ENCODE results near the gene BCL2L1.
A peak's percentile ranks its signal among the peaks of the same experiment; 100 is the strongest.

Gene BCL2L1

GRCh38 chr20:31681128-31681727, 41.4 kb downstream of the BCL2L1 start:
- no peak overlapping the region for H3K4me3 ChIP-seq
- TF ChIP-seq CTCF (IDR thresholded peaks at IDR 0.05), result no peak
- H3K27ac ChIP-seq, result peak overlapping the region in 1 of 2 donors; percentile 82
- DNase-seq (ENCODE audit: low spot score), result no peak

DNA sequence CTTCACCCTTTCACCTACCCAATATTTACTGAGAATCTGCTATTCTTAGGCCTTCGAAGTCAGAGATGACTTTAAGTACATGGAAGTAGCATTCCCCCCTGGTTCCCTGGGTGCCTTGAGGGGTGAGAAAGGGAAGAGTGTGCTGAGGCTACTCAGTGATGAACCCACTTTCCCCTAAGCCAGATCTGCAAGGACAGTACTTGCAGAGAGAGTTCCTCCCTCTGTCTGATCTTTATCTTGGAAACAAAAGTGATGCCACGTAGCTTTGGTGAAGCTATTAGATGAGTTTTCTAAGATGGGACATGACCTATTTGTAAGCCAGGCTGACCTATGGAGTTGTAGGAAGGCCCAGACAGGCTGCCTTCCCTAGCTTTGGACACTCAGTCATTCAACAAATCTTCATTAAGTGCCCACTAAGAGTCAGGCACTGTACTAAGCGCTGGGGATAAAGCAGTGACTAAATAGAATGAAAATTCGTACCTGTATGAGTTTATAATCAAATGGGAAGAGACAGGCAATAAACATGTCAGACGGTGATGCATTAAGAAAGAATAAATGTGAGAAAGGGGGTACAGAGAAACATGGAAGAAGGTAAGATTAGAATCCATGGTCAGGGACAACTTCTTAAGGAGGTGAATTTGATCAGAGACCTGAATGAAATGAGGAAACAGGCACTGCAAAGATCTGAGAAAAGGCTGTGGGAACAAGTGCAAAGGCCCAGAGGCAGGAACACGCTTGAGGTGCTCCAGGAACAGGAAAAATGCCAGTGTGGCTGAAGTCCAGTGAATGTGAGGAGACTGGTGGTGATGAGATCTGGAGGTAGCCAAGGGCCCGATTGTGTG, 42.2 kb downstream of the BCL2L1 start:
- H3K27ac ChIP-seq, result peak overlapping the region in 1 of 2 donors; percentile 82
- no peak overlapping the region for H3K4me3 ChIP-seq
- DNase-seq (ENCODE audit: low spot score), result no peak
- no peak for TF ChIP-seq CTCF (IDR thresholded peaks at IDR 0.05)

DNA sequence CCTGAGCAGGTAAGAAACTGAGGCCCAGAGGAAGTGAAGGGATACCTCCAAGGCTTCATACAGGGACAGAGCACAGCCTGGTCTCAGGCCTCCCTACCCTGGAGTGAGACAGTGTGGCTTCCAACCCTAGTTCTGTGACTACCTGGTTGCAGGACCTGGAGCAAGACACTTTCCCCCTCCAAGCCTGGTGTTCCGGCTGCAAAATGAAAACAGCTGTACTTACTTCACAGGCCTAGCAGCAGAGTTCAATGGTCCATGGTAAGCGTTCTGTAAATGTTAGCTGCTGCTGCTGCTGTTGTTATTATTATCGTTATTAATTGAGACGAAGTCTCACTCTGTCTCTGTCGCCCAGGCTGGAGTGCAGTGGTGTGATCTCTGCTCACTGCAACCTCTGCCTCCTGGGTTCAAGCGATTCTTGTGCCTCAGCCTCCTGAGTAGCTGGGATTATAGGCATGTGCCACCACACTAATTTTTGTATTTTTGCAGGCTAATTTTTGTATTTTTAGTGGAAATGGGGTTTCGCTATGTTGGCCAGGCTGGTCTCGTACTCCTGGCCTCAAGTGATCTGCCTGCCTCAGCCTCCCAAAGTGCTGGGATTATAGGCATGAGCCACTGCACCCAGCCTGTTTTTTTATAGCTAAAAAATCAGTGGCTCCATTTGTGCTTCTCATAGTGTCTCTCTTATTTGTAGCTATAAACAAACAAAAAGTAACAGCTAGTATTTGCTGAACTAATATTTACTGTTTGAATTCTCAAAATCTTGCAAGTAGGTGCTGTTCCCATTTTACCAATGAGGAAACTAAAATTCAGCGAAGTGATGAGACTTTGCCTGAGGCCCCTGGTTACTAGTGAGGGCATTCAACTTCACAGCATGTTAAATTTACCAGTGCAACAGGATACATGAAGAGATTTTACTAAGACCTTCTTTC, 43.0 kb downstream of the BCL2L1 start:
- DNase-seq (ENCODE audit: low spot score), result no peak
- Histone ChIP-seq H3K4me3 (no peak overlapping the region), H3K27ac (peak overlapping the region; percentile 32 to 82)
- TF ChIP-seq CTCF (IDR thresholded peaks at IDR 0.05), result no peak

DNA sequence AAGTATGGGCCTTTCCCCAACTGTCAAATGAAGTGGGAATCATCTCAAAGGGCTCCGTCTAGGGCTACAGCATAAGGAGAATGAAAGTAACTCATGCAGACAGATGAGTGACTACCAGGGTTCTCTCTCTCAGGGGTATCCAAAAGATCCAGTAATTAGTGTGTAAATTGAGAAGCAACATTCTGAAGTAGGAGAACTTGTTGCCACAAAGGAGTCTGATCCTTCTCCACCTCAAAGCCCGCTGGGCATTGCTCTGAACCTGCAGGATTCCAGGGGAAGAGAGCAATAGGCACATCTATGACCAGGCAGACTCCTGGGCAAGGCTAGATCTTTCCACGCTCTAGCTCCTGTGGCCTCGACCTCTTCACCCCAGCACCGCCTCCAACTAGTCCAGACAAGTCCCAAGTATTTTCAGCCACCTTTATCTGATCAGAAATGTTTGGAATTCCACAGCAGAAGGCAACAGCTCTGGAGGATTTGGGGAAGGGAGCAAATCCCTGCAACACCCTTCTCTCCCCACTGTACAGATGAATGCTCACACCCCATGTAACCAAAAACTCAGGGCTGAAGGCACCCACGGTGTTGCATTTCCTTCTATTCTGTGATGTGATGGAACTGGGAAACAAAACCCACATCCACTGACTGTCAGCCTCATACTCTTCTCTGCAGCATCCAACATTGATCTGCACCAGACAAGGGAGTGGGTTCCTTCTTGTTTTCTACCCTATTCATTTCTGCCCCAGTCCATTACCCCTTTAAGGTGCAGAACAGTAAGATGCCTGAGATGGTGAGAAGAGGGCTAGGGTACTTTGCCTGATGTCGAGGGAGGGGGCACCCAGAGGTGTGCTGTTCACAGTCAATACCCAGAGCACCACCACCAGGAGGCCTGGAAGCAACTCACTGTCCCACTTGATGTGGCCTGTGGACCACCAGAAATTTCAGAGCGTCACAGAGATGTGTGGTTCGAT, 44.0 kb downstream of the BCL2L1 start:
- Histone ChIP-seq H3K4me3 (peak overlapping the region; percentile 6), H3K27ac (peak overlapping the region; percentile 32 to 82)
- no peak for DNase-seq (ENCODE audit: low spot score)
- no peak for TF ChIP-seq CTCF (IDR thresholded peaks at IDR 0.05)

DNA sequence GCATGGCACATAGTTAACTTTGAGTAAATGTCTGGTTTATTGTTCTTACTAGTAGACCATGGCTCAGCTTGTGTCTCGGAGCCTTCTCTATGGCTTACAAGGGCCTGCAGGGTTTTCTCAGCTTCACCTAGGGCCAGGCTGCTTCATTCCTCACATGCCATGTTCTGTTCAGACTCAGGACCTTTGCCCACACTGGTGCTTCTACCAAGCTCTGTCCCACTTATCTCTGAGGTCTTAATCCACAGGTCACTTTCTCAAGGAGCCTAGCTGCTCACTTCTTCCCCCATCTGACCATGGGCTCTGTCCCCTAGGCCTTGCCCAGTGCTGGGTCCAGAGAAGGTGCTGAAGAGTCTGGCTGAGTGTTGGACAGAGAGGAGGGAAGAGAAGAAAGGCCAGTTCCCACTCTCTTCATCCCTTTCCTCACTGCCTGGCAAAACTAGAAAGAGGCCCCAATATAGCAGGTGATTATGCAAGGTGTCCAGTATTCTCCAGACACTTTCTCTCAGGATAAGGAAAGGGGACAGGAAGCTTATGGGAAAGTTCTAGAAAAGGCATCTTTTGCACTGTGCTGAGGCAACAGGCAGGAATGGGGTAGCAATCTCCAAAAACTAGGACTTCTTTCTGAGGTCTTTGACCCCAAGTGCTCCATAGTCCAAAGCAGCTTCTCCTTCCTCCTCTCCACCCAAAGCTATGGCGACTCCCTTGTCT, 45.0 kb downstream of the BCL2L1 start:
- H3K4me3 ChIP-seq, result peak overlapping the region; percentile 6
- H3K27ac ChIP-seq, result peak overlapping the region; percentile 32 to 82
- no peak for TF ChIP-seq CTCF (IDR thresholded peaks at IDR 0.05)
- DNase-seq (ENCODE audit: low spot score), result no peak
